ENCODE results near the gene L1CAM.
A peak's percentile ranks its signal among the peaks of the same experiment; 100 is the strongest.

Gene L1CAM

DNA sequence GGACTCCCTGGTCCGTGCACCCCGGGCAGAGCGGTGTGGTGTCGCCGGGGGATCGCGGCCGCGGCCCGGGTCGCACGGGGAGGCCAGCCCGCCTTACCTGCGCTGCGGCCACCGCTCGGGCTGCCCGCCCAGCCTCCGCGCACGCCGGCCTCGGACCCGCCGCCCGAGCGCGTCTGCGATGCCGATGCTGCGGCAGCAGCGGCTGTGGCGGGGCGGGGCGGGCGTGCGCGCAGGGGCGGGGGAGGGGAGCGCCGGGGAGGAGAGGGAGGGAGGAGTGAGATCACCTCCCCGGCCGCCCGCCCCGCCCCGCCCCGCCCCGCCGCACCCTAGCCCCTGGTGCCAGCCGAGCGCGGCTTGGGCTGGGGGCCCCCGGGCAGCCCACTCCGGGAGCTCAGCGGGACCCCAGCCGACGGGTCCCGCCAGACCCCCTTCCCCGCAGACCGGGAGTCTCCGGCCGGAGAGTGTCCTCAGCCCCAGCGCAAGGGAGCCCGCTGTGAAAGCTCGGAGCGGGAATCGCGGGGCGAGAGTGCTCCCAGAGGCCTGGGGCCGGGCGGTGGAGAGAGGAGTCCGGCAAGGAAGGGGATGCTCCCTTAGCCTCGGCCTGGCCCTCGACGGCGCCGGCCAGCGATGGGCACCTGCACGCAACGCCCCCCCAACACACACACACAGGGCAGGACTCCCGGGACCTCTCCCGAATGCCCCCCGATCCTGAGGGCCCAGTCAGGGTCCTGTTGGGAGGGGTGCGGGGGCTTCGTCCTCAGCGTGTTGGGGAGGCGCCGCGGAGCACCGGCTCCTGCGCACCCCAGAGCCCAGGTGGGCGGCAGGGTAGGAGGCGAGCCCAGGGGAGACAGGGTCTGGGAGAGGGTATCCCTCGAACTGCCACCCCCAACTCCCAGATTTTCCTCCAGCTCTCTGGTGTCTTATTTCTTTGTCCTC is at the start of gene L1CAM:
TSS of gene L1CAM (minus strand) at position 206 of the 936 bp plus-strand sequence. CDS start 10,337 bp downstream, outside the sequence.
- DNase-seq (ENCODE audit: low spot score), result no peak
- no peak for FAIRE-seq

GRCh38 chrX:153935326-153935851 is 49.4 kb upstream of the L1CAM start:
- FAIRE-seq, result no peak
- DNase-seq (ENCODE audit: low spot score), result peak; percentile 3

GRCh38 chrX:153934762-153935325 is 48.9 kb upstream of the L1CAM start, which contains the start of gene NAA10:
Gene NAA10, minus strand, starts transcription at chrX:153935037. Its CDS starts 133 bp downstream, at chrX:153934904.
- DNase-seq (ENCODE audit: low spot score) (peak; percentile 30), FAIRE-seq (no peak)

- FAIRE-seq, result no peak
- DNase-seq (ENCODE audit: low spot score), result no peak
Measured at GRCh38 chrX:153934148-153934761, 48.3 kb upstream of the L1CAM start.

DNA sequence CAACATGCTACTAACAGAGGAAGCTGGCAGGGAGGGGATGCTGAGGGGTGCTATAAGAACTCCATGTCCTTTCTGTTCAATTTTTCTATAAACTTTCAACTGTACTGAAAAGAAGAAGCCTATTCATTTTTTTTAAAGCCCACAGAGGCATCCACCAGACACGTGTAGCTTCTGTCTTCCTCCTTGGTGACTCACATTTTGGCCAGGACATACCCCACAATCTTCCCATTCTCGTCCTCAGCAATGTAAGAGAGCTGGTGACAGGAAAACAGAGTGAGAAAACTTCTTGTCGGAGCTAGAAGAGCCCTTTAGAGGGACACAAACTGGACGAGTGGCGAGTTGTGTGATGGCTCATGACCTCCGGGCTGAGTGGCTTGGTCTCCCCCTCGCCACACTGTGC is 47.8 kb upstream of the L1CAM start:
- FAIRE-seq, result peak; percentile 48
- peak; percentile 12 for DNase-seq (ENCODE audit: low spot score)

- no peak for FAIRE-seq
Measured at GRCh38 chrX:153932220-153932915, 46.4 kb upstream of the L1CAM start.

DNA sequence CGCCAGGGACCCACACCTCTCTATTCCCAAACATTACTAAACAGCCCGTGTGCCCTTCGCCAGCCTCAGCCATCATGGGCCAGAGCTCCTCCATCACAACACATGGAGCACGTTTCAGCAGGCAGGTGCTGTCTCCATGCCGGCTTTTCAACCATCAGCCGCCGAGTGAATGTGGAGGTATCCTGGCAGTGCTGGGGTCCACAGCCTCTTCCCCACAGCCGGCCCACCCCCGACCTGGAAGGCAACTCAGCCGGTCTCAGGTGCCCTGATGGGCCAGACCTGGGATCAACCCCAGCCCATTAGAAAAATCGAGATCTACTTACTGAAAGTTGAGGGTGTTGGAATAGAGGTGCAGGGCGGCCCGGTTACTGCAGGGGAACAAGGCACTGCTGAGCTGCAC is 45.8 kb upstream of the L1CAM start:
- no peak for DNase-seq (ENCODE audit: low spot score)

More at GRCh38 chrX:153932220-153932915, 46.4 kb upstream of the L1CAM start:
- no peak for DNase-seq (ENCODE audit: low spot score)

GRCh38 chrX:153931151-153931550 is 45.2 kb upstream of the L1CAM start:
- no peak for FAIRE-seq

More for the DNA sequence above, 45.8 kb upstream of the L1CAM start:
- FAIRE-seq, result no peak

GRCh38 chrX:153930011-153930910 is 44.3 kb upstream of the L1CAM start:
- FAIRE-seq (no peak), DNase-seq (ENCODE audit: low spot score) (no peak)

More at GRCh38 chrX:153931151-153931550, 45.2 kb upstream of the L1CAM start:
- DNase-seq (ENCODE audit: low spot score), result no peak

DNA sequence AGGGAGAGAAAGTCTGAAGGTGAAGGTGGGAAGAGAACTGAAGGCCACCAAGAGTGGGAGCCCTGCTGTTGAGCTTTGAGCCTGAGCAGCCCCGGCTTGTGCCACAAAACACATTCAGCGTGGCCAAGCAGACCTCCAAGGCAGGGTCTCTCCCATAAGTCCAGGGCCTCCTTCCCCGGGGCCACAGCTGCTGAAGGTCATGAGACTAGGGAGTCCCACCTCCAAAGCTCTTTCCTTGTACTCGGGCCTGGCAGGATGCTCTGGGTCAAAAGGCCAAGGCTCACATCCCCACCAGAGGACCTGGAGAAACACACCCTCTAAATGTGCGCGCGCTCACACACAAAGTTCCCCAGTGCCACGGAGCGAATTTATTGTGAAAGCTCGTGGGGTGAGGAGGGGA is 43.6 kb upstream of the L1CAM start:
- DNase-seq (ENCODE audit: low spot score) (no peak), FAIRE-seq (no peak)

GRCh38 chrX:153928846-153929245 is 42.9 kb upstream of the L1CAM start:
- DNase-seq (ENCODE audit: low spot score) (no peak), FAIRE-seq (no peak)

DNA sequence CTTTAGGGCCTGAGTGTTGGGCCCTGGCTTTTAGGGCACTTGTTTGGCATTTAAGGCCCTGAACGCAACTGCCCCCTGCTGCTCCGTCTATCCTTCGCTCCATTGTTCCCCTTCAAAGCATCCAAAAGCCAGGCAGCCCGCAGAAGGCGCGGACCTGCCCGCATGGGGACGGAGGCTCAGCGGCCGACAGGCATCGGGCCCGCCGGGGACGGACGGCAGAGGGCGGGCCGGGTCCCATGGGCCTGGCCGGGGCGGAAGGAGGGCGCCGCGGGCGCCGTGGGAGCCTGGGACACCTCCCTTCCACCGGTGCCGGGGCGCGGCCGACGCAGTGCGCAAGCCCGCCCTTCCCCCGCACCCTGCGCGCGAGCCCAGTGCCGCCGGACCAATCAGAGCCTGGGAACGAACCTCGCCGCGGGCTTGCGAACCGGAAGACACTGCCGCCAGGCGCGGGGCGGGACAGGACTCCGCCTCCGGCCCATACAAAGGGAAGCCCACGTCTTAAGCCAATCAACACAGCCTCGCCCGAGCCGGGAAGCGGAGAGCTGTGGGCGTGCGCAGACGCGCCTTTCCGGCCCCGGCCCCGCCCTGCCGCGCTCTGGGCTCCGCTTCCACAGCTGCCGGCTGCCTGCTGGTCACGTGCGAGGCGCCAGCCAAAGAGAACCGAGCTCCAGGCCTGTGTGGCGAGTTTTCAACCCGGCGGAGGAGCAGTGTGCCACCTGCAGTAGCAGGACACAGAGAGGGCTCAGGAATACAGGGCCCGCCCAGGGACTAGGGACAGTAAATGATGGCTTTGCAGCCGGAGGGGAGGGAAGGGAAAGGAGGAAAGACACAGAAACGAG is 42.2 kb upstream of the L1CAM start:
- FAIRE-seq (peak; percentile 94), DNase-seq (ENCODE audit: low spot score) (peak; percentile 95)

DNA sequence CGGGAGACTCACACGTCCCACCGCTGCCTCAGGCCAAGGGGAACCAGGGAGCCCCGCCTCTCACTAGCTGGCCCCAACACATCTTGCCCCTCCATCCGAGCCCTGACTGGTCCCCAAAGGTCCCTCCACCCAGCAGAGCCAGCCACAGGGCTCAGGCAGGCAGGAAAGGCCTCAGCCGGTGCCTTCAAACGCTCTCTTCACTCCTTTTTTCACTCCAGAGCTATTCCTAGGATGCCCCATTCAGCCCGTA is 41.6 kb upstream of the L1CAM start:
- FAIRE-seq, result no peak
- DNase-seq (ENCODE audit: low spot score), result no peak

DNA sequence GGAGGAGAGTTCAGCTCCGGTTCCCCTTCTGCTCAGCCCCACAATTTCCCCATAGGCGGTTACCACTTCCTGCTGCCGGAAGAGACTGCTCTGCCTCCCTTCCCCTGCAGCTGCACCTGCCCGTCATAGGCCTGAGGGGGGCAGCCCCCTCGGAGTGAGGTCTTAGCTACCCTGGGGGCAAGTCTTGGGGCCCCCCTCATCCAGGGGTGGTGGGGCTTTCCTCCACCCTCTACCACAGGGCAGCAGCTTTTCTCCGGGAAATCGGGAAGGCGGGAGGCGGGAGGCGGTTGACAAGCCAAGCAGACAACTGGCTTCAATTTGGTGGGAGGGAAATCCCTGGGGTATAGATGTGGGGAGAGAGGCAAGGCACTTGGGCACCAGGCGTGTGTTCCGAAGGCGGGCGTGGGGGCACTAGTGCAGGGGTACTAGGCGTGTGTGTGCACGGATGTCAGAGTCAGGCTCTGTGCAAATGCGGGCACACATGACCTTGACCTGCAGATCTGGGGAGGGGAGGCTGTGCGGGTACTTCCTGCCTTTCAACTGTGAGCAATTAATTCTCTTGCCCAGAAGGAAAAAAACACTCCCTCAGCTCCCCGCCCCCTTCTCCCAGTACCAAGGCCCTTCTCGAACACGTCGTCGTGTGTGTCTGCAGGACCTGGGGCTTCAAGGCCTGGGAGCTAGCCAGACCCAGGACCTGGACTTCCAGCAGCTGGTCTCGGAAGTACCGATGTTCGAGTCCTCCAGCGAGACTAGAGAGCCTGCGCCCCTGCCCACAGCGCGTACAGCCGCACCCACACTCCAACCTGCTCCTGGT is 41.1 kb upstream of the L1CAM start:
- FAIRE-seq (no peak), DNase-seq (ENCODE audit: low spot score) (peak; percentile 10)

GRCh38 chrX:153926552-153926857 is 40.5 kb upstream of the L1CAM start:
- DNase-seq (ENCODE audit: low spot score) (no peak), FAIRE-seq (no peak)

GRCh38 chrX:153925739-153926551 is 40.0 kb upstream of the L1CAM start, which contains the start of gene ARHGAP4:
Gene ARHGAP4, minus strand, starts transcription at chrX:153926264. Its CDS starts 62 bp downstream, at chrX:153926202.
- no peak for DNase-seq (ENCODE audit: low spot score)
- FAIRE-seq, result no peak

GRCh38 chrX:153925387-153925738 is 39.4 kb upstream of the L1CAM start:
- DNase-seq (ENCODE audit: low spot score) (no peak), FAIRE-seq (no peak)

Measured in RCC 7860 (cell line).